Measurements from ENCODE around the gene MRPS35. TPM values are rescaled to one million over a fixed set of nuclear protein-coding genes. Genes with fewer than 3 reads are reported as not detected.

MRPS35 gene
- total and polyA plus RNA-seq, 2 experiments from 2014 or later, result 58.1 to 58.7 TPM

DNA sequence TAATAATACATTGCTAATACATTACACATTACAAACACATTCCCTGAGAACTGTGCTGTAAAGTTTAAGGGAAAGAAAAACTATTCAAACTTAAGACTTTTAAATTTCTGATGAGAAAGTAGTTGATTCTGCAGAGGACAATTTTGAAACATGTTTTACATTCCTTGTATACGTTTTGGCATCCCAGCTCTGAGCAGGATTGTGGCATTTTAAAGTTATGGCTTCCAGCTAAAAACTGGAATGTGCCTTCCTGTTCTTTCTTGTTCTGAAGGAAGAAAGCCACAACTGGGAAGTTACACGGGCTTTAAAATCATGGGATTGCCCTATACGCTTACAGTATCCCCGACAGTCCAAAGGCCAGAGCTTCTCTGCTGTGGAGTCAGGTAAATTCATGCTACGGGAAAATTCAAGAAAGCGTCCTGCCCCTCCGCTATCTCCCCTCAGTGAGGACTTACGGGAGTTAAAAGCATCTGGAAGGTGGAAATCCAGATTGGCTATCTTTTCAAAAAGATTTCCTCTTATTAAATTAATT, 58.6 kb downstream of the MRPS35 start (continued):
- TF ChIP-seq, protein P1, sequence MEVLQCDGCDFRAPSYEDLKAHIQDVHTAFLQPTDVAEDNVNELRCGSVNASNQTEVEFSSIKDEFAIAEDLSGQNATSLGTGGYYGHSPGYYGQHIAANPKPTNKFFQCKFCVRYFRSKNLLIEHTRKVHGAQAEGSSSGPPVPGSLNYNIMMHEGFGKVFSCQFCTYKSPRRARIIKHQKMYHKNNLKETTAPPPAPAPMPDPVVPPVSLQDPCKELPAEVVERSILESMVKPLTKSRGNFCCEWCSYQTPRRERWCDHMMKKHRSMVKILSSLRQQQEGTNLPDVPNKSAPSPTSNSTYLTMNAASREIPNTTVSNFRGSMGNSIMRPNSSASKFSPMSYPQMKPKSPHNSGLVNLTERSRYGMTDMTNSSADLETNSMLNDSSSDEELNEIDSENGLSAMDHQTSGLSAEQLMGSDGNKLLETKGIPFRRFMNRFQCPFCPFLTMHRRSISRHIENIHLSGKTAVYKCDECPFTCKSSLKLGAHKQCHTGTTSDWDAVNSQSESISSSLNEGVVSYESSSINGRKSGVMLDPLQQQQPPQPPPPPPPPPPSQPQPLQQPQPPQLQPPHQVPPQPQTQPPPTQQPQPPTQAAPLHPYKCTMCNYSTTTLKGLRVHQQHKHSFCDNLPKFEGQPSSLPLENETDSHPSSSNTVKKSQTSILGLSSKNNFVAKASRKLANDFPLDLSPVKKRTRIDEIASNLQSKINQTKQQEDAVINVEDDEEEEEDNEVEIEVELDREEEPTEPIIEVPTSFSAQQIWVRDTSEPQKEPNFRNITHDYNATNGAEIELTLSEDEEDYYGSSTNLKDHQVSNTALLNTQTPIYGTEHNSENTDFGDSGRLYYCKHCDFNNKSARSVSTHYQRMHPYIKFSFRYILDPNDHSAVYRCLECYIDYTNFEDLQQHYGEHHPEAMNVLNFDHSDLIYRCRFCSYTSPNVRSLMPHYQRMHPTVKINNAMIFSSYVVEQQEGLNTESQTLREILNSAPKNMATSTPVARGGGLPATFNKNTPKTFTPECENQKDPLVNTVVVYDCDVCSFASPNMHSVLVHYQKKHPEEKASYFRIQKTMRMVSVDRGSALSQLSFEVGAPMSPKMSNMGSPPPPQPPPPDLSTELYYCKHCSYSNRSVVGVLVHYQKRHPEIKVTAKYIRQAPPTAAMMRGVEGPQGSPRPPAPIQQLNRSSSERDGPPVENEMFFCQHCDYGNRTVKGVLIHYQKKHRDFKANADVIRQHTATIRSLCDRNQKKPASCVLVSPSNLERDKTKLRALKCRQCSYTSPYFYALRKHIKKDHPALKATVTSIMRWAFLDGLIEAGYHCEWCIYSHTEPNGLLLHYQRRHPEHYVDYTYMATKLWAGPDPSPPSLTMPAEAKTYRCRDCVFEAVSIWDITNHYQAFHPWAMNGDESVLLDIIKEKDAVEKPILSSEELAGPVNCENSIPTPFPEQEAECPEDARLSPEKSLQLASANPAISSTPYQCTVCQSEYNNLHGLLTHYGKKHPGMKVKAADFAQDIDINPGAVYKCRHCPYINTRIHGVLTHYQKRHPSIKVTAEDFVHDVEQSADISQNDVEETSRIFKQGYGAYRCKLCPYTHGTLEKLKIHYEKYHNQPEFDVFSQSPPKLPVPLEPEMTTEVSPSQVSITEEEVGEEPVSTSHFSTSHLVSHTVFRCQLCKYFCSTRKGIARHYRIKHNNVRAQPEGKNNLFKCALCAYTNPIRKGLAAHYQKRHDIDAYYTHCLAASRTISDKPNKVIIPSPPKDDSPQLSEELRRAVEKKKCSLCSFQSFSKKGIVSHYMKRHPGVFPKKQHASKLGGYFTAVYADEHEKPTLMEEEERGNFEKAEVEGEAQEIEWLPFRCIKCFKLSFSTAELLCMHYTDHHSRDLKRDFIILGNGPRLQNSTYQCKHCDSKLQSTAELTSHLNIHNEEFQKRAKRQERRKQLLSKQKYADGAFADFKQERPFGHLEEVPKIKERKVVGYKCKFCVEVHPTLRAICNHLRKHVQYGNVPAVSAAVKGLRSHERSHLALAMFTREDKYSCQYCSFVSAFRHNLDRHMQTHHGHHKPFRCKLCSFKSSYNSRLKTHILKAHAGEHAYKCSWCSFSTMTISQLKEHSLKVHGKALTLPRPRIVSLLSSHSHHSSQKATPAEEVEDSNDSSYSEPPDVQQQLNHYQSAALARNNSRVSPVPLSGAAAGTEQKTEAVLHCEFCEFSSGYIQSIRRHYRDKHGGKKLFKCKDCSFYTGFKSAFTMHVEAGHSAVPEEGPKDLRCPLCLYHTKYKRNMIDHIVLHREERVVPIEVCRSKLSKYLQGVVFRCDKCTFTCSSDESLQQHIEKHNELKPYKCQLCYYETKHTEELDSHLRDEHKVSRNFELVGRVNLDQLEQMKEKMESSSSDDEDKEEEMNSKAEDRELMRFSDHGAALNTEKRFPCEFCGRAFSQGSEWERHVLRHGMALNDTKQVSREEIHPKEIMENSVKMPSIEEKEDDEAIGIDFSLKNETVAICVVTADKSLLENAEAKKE (CRISPR knock-in tag; IDR thresholded peaks at IDR 0.05), result no peak
- TF ChIP-seq ZNF114 (CRISPR knock-in tag; IDR thresholded peaks at IDR 0.05), result no peak
- TF ChIP-seq, protein P2, sequence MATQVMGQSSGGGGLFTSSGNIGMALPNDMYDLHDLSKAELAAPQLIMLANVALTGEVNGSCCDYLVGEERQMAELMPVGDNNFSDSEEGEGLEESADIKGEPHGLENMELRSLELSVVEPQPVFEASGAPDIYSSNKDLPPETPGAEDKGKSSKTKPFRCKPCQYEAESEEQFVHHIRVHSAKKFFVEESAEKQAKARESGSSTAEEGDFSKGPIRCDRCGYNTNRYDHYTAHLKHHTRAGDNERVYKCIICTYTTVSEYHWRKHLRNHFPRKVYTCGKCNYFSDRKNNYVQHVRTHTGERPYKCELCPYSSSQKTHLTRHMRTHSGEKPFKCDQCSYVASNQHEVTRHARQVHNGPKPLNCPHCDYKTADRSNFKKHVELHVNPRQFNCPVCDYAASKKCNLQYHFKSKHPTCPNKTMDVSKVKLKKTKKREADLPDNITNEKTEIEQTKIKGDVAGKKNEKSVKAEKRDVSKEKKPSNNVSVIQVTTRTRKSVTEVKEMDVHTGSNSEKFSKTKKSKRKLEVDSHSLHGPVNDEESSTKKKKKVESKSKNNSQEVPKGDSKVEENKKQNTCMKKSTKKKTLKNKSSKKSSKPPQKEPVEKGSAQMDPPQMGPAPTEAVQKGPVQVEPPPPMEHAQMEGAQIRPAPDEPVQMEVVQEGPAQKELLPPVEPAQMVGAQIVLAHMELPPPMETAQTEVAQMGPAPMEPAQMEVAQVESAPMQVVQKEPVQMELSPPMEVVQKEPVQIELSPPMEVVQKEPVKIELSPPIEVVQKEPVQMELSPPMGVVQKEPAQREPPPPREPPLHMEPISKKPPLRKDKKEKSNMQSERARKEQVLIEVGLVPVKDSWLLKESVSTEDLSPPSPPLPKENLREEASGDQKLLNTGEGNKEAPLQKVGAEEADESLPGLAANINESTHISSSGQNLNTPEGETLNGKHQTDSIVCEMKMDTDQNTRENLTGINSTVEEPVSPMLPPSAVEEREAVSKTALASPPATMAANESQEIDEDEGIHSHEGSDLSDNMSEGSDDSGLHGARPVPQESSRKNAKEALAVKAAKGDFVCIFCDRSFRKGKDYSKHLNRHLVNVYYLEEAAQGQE (IDR thresholded peaks at IDR 0.05; ENCODE audit: unreplicated experiment), result no peak
- TF ChIP-seq CREB1 (CRISPR knock-in tag; IDR thresholded peaks at IDR 0.05; ENCODE audit: low read depth), result no peak
- no peak for TF ChIP-seq CTCF (conservative IDR thresholded peaks at IDR 0.05; ENCODE audit: low read depth in 2 of 2)
- TF ChIP-seq EZH2phosphoT487 (IDR thresholded peaks at IDR 0.05; ENCODE audit: unreplicated experiment), result no peak
